GM18858 (cell line): ENCODE data around the gene TEAD1.

ENCODE experiments used
- ATAC-seq: cut with Tn5 transposase; IDR thresholded peaks from one replicate; pipeline ENCODE4 v1.9.1; 2021; ENCODE audit not compliant: unreplicated experiment

The TEAD1 gene

GRCh38 chr11:12886508-12886907, 212.3 kb downstream of the TEAD1 start:
- ATAC-seq = no peak

- no peak for ATAC-seq
These were observed 214.4 kb downstream of the TEAD1 start for GRCh38 chr11:12888525-12889158.

- no peak for ATAC-seq
These were observed 215.0 kb downstream of the TEAD1 start for GRCh38 chr11:12889243-12889642.

- ATAC-seq = no peak
These were observed 216.3 kb downstream of the TEAD1 start for GRCh38 chr11:12890476-12890875.

- no peak for ATAC-seq
These were observed 219.8 kb downstream of the TEAD1 start for GRCh38 chr11:12893787-12894672.

- no peak for ATAC-seq
These were observed 223.2 kb downstream of the TEAD1 start for GRCh38 chr11:12897390-12897789.

- no peak for ATAC-seq
These were observed 223.6 kb downstream of the TEAD1 start for GRCh38 chr11:12897867-12898266.

- ATAC-seq = no peak
These were observed 226.3 kb downstream of the TEAD1 start for GRCh38 chr11:12900496-12900895.

- ATAC-seq = no peak
These were observed 227.1 kb downstream of the TEAD1 start for GRCh38 chr11:12901272-12901671.

- ATAC-seq = no peak
These were observed 227.8 kb downstream of the TEAD1 start for GRCh38 chr11:12901874-12902481.

- ATAC-seq = no peak
These were observed 228.7 kb downstream of the TEAD1 start for GRCh38 chr11:12902791-12903486.

GRCh38 chr11:12905435-12905834, 231.2 kb downstream of the TEAD1 start:
- no peak for ATAC-seq

- no peak for ATAC-seq
These were observed 232.3 kb downstream of the TEAD1 start for GRCh38 chr11:12906501-12906900.

- ATAC-seq = no peak
These were observed 235.7 kb downstream of the TEAD1 start for GRCh38 chr11:12909879-12910278.

- no peak for ATAC-seq
These were observed 240.2 kb downstream of the TEAD1 start for GRCh38 chr11:12914400-12914912.

- no peak for ATAC-seq
These were observed 240.9 kb downstream of the TEAD1 start for GRCh38 chr11:12915093-12915492.

- ATAC-seq = no peak
These were observed 243.6 kb downstream of the TEAD1 start for GRCh38 chr11:12917822-12918221.

GRCh38 chr11:12918667-12919066, 244.4 kb downstream of the TEAD1 start:
- ATAC-seq = no peak

- ATAC-seq = no peak
These were observed 248.2 kb downstream of the TEAD1 start for GRCh38 chr11:12922418-12922817.

- ATAC-seq = no peak
These were observed 248.8 kb downstream of the TEAD1 start for GRCh38 chr11:12922980-12923507.

GRCh38 chr11:12924650-12925049, 250.4 kb downstream of the TEAD1 start:
- ATAC-seq = no peak
